Measurements from ENCODE around the gene CHST5.

DNA sequence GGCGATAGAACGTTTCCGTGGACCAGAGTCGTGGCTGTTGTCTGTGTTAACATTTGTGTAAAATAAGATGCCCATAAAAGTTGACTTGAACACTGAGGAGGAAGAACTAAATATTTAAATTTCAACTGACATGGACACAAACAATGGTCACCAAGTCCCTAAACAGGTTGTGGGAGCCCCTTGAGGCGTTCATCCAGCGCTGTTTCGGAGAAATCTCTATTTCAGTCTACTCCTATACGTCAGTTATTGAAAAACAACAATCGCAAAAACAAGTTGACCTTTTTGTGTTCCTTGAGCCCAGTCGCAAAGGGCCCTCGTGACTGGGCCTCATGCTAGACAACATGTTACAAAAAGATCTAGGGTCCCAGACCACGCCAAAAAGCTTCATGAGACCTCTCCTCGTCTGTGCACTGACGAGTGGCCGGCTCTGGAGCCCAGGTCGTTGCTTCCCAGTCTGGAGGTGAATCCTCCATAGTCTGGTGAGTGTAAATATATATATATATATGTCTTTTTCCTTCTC lies 20.6 kb upstream of the CHST5 start:
- TF ChIP-seq, protein P1, sequence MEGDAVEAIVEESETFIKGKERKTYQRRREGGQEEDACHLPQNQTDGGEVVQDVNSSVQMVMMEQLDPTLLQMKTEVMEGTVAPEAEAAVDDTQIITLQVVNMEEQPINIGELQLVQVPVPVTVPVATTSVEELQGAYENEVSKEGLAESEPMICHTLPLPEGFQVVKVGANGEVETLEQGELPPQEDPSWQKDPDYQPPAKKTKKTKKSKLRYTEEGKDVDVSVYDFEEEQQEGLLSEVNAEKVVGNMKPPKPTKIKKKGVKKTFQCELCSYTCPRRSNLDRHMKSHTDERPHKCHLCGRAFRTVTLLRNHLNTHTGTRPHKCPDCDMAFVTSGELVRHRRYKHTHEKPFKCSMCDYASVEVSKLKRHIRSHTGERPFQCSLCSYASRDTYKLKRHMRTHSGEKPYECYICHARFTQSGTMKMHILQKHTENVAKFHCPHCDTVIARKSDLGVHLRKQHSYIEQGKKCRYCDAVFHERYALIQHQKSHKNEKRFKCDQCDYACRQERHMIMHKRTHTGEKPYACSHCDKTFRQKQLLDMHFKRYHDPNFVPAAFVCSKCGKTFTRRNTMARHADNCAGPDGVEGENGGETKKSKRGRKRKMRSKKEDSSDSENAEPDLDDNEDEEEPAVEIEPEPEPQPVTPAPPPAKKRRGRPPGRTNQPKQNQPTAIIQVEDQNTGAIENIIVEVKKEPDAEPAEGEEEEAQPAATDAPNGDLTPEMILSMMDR (IDR thresholded peaks at IDR 0.05; ENCODE audit: poor library complexity, severe bottlenecking) = no peak
- TF ChIP-seq RAD21 (conservative IDR thresholded peaks at IDR 0.05) = no peak

Measured in neural cell (in vitro differentiated cells).